OCI-LY3 (cell line): ENCODE data around the gene DHX9.

Experiments
- EZH2phosphoT487 ChIP-seq: fragments of 200-600 bp; shearing (Covaris generic); IDR thresholded peaks from 2 replicates; pipeline ENCODE4 v1.6.1; 2018; ENCODE audit warnings: antibody characterized with exemption, mixed run types, low read depth
- TF ChIP-seq, protein P1 (sequence below): fragments of 200-600, 300-600 bp; sonication (generic); IDR thresholded peaks from 2 replicates; pipeline ENCODE4 v1.5.1; 2014; ENCODE audit warnings: antibody characterized with exemption, low read length, low read depth

GRCh38 chr1:182834326-182834725 is 4.8 kb upstream of the DHX9 start:
- no peak for TF ChIP-seq EZH2phosphoT487
- TF ChIP-seq, protein P1, sequence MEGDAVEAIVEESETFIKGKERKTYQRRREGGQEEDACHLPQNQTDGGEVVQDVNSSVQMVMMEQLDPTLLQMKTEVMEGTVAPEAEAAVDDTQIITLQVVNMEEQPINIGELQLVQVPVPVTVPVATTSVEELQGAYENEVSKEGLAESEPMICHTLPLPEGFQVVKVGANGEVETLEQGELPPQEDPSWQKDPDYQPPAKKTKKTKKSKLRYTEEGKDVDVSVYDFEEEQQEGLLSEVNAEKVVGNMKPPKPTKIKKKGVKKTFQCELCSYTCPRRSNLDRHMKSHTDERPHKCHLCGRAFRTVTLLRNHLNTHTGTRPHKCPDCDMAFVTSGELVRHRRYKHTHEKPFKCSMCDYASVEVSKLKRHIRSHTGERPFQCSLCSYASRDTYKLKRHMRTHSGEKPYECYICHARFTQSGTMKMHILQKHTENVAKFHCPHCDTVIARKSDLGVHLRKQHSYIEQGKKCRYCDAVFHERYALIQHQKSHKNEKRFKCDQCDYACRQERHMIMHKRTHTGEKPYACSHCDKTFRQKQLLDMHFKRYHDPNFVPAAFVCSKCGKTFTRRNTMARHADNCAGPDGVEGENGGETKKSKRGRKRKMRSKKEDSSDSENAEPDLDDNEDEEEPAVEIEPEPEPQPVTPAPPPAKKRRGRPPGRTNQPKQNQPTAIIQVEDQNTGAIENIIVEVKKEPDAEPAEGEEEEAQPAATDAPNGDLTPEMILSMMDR, result no peak
